Measurements from ENCODE around the gene ABCD3.

DNA sequence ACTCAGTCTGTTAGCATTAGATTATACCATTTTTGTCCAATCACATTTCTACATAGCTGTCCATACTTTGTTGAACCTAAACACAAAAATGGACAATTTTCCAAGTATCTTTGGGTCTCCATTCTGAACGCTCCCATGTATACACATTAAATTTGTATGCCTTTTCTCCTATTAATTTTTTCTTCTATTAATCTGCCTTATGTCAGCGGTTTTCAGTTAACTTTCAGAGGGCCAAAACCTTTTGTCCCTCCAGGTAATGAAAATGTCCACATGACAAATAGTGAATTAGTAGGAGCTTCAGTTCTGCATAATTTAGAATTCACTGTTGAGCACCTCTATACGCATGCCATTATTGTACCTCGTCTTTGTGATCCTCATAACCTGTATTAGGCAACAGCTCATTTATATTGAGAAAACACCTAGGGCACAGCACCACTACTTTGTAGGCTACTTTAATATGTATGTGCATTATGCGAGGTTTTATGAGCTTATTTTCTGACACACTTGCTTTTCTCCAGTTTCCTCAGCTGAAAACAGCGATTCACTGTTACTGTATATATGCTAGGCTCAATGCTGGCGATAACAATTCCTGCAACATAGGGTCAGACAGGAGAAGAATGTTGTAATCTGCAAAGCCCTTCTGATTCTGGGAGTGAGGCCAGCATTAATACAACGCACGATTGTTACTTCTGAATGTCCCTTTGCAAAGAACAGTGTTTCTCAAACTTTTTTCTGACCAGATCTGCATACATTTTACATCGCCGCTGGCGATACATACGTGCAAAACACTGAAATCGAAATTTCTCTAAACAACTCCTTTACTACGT is 1.1 kb upstream of the ABCD3 start:
- TF ChIP-seq POLR2A (IDR thresholded peaks at IDR 0.05) (no peak), POLR2AphosphoS5 (IDR thresholded peaks at IDR 0.05) (peak; percentile 18)
- TF ChIP-seq, protein P1, sequence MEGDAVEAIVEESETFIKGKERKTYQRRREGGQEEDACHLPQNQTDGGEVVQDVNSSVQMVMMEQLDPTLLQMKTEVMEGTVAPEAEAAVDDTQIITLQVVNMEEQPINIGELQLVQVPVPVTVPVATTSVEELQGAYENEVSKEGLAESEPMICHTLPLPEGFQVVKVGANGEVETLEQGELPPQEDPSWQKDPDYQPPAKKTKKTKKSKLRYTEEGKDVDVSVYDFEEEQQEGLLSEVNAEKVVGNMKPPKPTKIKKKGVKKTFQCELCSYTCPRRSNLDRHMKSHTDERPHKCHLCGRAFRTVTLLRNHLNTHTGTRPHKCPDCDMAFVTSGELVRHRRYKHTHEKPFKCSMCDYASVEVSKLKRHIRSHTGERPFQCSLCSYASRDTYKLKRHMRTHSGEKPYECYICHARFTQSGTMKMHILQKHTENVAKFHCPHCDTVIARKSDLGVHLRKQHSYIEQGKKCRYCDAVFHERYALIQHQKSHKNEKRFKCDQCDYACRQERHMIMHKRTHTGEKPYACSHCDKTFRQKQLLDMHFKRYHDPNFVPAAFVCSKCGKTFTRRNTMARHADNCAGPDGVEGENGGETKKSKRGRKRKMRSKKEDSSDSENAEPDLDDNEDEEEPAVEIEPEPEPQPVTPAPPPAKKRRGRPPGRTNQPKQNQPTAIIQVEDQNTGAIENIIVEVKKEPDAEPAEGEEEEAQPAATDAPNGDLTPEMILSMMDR (IDR thresholded peaks at IDR 0.05): no peak
